ENCODE measurements around the gene AMFR.
"Not testable (repeated sequence)": the region's sequence is repeated elsewhere in the genome, so short reads cannot be mapped to it uniquely, and the experiment has no call there.

AMFR gene

DNA sequence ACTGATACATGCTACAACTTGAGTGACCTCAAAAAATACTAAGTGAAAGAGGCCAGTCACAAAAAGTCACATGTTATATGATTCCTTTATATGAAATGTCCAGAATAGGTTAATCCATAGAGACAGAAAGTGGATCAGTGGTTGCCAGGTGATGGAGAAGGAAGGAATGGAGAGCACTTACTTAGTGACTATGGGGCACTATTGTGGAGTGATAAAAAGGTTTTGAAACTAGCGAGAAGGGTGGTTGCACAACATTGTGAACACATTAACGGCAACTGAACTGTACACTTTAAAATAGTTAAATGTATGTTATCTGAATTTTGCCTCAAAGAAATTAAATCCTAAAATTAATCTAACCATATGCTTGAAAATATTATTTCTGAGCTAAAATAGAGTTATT lies 25.9 kb downstream of the AMFR start:
- no peak for DNase-seq (ENCODE audit: low read depth)
- TF ChIP-seq, protein P1, sequence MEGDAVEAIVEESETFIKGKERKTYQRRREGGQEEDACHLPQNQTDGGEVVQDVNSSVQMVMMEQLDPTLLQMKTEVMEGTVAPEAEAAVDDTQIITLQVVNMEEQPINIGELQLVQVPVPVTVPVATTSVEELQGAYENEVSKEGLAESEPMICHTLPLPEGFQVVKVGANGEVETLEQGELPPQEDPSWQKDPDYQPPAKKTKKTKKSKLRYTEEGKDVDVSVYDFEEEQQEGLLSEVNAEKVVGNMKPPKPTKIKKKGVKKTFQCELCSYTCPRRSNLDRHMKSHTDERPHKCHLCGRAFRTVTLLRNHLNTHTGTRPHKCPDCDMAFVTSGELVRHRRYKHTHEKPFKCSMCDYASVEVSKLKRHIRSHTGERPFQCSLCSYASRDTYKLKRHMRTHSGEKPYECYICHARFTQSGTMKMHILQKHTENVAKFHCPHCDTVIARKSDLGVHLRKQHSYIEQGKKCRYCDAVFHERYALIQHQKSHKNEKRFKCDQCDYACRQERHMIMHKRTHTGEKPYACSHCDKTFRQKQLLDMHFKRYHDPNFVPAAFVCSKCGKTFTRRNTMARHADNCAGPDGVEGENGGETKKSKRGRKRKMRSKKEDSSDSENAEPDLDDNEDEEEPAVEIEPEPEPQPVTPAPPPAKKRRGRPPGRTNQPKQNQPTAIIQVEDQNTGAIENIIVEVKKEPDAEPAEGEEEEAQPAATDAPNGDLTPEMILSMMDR (IDR thresholded peaks at IDR 0.05; ENCODE audit: control insufficient read depth, extremely low read depth, insufficient read depth), result no peak
- H3K4me3 ChIP-seq (ENCODE audit: low read depth, low read length), result no peak overlapping the region

DNA sequence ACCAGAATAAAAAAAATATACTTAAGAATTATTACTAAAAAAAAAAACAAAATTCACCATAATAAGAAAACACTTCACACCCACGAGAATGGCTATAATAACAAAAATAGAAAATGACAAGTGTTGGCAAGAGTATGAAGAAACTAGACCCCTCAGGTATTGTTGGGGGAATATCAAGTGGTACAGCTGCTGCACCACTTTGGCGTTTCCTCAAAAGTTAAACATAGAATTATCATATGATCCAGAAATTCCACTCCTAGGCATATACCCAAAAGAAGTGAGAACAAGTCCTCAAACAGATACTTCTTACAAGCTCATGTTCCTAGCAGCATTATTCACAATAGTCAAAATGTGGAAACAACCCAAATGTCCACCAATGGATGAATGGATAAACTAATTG lies 26.3 kb downstream of the AMFR start:
- TF ChIP-seq, protein P1 (IDR thresholded peaks at IDR 0.05; ENCODE audit: control insufficient read depth, extremely low read depth, insufficient read depth), result no peak
- no peak for DNase-seq (ENCODE audit: low read depth)
- H3K4me3 ChIP-seq (ENCODE audit: low read depth, low read length), result no peak overlapping the region

DNA sequence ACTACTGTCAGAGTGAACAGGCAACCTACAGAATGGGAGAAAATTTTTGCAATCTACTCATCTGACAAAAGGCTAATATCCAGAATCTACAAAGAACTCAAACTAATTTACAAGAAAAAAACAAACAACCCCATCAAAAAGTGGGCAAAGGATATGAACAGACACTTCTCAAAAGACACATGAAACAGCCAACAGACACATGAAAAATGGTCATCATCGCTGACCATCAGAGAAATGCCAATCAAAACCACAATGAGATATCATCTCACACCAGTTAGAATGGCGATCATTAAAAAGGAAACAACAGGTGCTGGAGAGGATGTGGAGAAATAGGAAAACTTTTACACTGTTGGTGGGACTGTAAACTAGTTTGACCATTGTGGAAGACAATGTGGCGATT lies 28.6 kb downstream of the AMFR start:
- not testable (repeated sequence) for H3K4me3 ChIP-seq (ENCODE audit: low read depth, low read length); DNase-seq (ENCODE audit: low read depth)

DNA sequence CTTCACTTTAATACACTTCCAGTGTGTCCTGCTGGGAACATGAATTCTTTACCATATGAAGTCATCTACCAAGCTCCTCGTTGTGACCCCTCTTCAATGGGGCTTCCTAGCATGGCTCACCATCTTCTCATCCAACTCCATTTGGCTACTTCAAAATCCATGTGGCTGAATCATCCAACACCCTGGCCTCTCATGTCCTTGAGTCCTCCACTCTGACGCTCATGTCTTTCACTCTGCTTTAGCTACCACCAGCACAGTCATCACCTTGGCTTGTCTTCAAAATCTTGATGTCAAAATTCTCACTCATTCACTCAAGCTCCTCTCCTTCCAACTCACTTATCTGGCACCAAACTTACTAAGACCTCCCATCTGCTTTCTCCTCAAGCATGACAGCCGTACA lies 35.8 kb downstream of the AMFR start:
- H3K4me3 ChIP-seq (ENCODE audit: low read depth, low read length), result no peak overlapping the region
- TF ChIP-seq, protein P1 (IDR thresholded peaks at IDR 0.05; ENCODE audit: control insufficient read depth, extremely low read depth, insufficient read depth), result no peak
- DNase-seq (ENCODE audit: low read depth), result no peak

DNA sequence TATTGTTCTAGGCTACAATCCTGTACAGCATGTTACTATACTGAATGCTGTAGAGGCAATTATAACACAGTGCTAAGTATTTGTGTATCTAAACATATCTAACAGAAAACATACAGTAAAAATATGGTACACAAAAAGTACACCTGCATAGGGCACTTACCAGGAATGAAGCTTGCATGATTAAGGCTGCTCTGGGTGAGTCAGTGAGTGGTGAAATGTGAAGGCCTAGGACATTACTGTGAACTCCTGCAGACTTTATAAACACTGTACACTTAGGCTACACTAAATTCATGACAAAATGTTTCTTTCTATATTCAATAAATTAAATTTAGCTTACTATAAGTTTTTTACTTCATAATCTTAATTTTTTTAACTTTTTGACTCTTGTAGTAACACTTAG lies 37.1 kb downstream of the AMFR start:
- no peak for DNase-seq (ENCODE audit: low read depth)
- TF ChIP-seq, protein P1 (IDR thresholded peaks at IDR 0.05; ENCODE audit: control insufficient read depth, extremely low read depth, insufficient read depth), result no peak
- no peak overlapping the region for H3K4me3 ChIP-seq (ENCODE audit: low read depth, low read length)

DNA sequence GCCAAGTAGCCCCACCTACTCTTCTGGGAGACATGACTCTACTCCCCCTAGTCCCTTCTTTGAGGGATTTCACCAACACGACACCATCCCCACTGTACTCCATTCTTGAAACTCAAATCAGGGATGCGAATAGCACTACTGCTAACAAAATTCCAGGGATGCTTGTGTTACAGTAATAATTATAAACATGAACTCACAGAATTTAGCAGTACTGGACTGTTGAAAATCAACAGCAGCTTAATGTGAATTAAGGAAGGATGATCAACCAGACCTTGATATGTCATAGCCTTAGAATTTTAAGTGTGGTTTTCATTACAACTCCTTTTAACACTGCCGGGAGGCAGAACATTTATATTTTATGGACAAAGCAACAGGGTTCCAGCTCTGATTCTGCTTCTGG lies 37.9 kb downstream of the AMFR start:
- DNase-seq (ENCODE audit: low read depth), result no peak
- TF ChIP-seq, protein P1 (IDR thresholded peaks at IDR 0.05; ENCODE audit: control insufficient read depth, extremely low read depth, insufficient read depth), result no peak
- no peak overlapping the region for H3K4me3 ChIP-seq (ENCODE audit: low read depth, low read length)

DNA sequence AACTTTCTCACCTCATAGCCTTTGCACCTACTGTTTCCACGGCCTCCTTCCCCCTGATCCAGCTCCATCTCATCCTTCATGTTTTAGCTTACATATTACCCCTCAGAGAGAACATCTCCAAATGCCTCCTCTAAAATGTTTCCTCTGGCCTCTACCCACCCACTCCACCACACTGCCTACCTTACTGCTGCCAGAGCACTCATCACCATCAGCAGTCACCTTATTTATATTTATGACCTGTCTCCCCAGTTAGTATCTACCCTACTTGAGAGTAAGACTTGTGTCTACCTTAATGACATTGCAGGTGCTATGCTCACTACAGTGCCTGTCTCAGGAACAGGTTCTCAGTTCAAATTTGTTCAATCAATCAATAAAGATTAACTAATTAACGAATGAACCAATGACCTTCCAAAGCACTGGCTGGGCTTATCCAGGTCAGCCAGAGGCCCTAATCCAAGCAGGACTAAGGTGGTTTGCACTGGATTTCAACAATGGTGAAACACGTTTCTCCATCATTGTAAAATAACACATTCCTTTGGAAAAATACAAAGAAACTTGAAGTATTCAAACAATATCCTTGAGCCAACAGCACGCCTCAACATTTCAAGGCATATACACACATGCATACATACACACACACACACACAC lies 41.1 kb downstream of the AMFR start:
- TF ChIP-seq, protein P1 (IDR thresholded peaks at IDR 0.05; ENCODE audit: control insufficient read depth, extremely low read depth, insufficient read depth), result no peak
- no peak overlapping the region for H3K4me3 ChIP-seq (ENCODE audit: low read depth, low read length)
- no peak for DNase-seq (ENCODE audit: low read depth)

Data from LNCaP clone FGC (cell line).